ENCODE data around the gene C1QTNF6. TPM values are rescaled to one million over a fixed set of nuclear protein-coding genes. Genes with fewer than 3 reads are reported as not detected.

The C1QTNF6 gene
- total and polyA plus RNA-seq, 2 of the 4 experiments (the other 2 are of a cell fraction): 1.1 to 10.9 TPM

GRCh38 chr22:37231406-37232139, 43.5 kb upstream of the C1QTNF6 start:
- Histone ChIP-seq H2BK15ac (ENCODE audit: low read depth, low read length) (no peak overlapping the region; the same call in 2 of the 3 replicates), H3K79me1 (ENCODE audit: low read depth in 1 of 2, low read length in 2 of 2) (peaks cover 0 to 7% of the 10 kb centered on the region in 2 experiments; a peak in 1 of 4 replicates), H4K5ac (ENCODE audit: low read depth, low read length) (no peak overlapping the region), H3K18ac (ENCODE audit: low read depth, low read length) (no peak overlapping the region), H3K9ac (ENCODE audit: low read depth, low read length) (no peak overlapping the region), H3K9me1 (ENCODE audit: insufficient read depth, low read length) (peaks cover 15% of the 10 kb centered on the region), H4K20me1 (ENCODE audit: insufficient read depth, low read length) (peaks cover 7% of the 10 kb centered on the region), H3K4ac (ENCODE audit: low read depth, low read length) (no peak overlapping the region), H3K4me1 (ENCODE audit: control insufficient read depth, insufficient read depth, low read length) (peaks cover 22% of the 10 kb centered on the region), H4K91ac (ENCODE audit: insufficient read depth, low read depth, low read length) (no peak overlapping the region), H3K23ac (ENCODE audit: low read depth, low read length) (no peak overlapping the region), H3K56ac (ENCODE audit: extremely low read depth, insufficient read depth, low read length) (no peak overlapping the region), H3K14ac (replicated peaks; ENCODE audit: low read depth, low read length) (no peak overlapping the region), H3K27ac (ENCODE audit: insufficient read depth, low read length) (no peak overlapping the region), H2BK120ac (ENCODE audit: low read depth, low read length) (no peak overlapping the region), H4K8ac (ENCODE audit: low read depth in 2 of 2, low read length in 2 of 2) (no peak overlapping the region), H3K4me3 (ENCODE audit: insufficient read depth, low read depth, low read length) (no peak overlapping the region), H2BK5ac (ENCODE audit: low read depth, low read length, poor library complexity, severe bottlenecking) (no peak overlapping the region), H2AFZ (replicated peaks; ENCODE audit: low read length, poor library complexity) (no peak overlapping the region), H3K27me3 (ENCODE audit: control insufficient read depth, insufficient read depth, low read length) (no peaks in the 10 kb centered on the region; the same call in 1 of the 2 replicates), H3K4me2 (ENCODE audit: low read depth, low read length) (no peak overlapping the region), H2AK5ac (ENCODE audit: low read depth, low read length) (peak overlapping the region; percentile 54; the same call in 1 of the 2 replicates), H2AK9ac (replicated peaks; ENCODE audit: low read depth, low read length, poor library complexity) (peak overlapping the region; percentile 37), H3K36me3 (ENCODE audit: control insufficient read depth, insufficient read depth, low read length) (no peaks in the 10 kb centered on the region), H3K9me3 (ENCODE audit: control insufficient read depth, insufficient read depth, low read length) (no peaks in the 10 kb centered on the region), H2BK20ac (ENCODE audit: low read depth, low read length) (no peak overlapping the region)
- ATAC-seq (ENCODE audit: low read depth) (no peak), DNase-seq (no peak)
- intact Hi-C loops (cut with micrococcal nuclease): no loop called here
- ChIA-PET POLR2A (ENCODE audit: unreplicated experiment) (no interaction called here), CTCF (no interaction called here)
- no peak for TF ChIP-seq MAFK (IDR thresholded peaks at IDR 0.05; ENCODE audit: low read depth, low read length)
- no peak for TF ChIP-seq SMC3 (IDR thresholded peaks at IDR 0.05; ENCODE audit: low read depth, low read length)
- TF ChIP-seq, protein P1, sequence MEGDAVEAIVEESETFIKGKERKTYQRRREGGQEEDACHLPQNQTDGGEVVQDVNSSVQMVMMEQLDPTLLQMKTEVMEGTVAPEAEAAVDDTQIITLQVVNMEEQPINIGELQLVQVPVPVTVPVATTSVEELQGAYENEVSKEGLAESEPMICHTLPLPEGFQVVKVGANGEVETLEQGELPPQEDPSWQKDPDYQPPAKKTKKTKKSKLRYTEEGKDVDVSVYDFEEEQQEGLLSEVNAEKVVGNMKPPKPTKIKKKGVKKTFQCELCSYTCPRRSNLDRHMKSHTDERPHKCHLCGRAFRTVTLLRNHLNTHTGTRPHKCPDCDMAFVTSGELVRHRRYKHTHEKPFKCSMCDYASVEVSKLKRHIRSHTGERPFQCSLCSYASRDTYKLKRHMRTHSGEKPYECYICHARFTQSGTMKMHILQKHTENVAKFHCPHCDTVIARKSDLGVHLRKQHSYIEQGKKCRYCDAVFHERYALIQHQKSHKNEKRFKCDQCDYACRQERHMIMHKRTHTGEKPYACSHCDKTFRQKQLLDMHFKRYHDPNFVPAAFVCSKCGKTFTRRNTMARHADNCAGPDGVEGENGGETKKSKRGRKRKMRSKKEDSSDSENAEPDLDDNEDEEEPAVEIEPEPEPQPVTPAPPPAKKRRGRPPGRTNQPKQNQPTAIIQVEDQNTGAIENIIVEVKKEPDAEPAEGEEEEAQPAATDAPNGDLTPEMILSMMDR (conservative IDR thresholded peaks at IDR 0.05; ENCODE audit: low read depth, low read length): no peak
- TF ChIP-seq RFX5 (IDR thresholded peaks at IDR 0.05; ENCODE audit: low read depth, low read length): no peak
- no peak for TF ChIP-seq FOS (IDR thresholded peaks at IDR 0.05; ENCODE audit: low read depth, low read length)
- in situ Hi-C loops (cut with MboI; ENCODE audit: low sequenced_read_pairs): no loop called here
- no TSS peak for BruUV-seq (replicated peaks)
- 91% methylated on average over 7 of the region's 21 CpGs; no CpG with 5 or more reads in 1 of the 2 experiments for WGBS, 2 experiments (ENCODE audit: extremely low coverage in 2 of 2, insufficient read length in 1 of 2)
- dilution Hi-C loops (cut with HindIII; ENCODE audit: low sequenced_read_pairs, unreplicated experiment): no loop called here
